Stomach (tissue), 9 donors: ENCODE results near the gene AVEN. TPM values are rescaled to one million over a fixed set of nuclear protein-coding genes. Genes with fewer than 3 reads are reported as not detected.

Source experiments
- DNase-seq, 2 donors: peaks; one replicate each; pipeline versions ENCODE4 v3.0.0 to v3.0.0-alpha.2; 2013 to 2019
- H3K27ac ChIP-seq, 5 donors: fragments of 200-600 bp in 4 of 5; sonication (generic) in 4 of 5; one replicate each; pipeline ENCODE4 v1.5.1; 2013 to 2019; ENCODE audit warnings: mild to moderate bottlenecking in 1 of 5, moderate library complexity in 1 of 5
- H3K27me3 ChIP-seq, 3 donors: fragments of 200-600 bp; sonication (generic); one replicate each; pipeline ENCODE4 v1.5.1; 2017 to 2019; ENCODE audit warnings: mixed run types in 1 of 3
- H3K36me3 ChIP-seq, 4 donors: fragments of 200-600 bp; sonication (generic); 1 replicate in 3 of 4; 2 replicates in 1 of 4; pipeline ENCODE4 v1.5.1; 2016 to 2019
- H3K4me1 ChIP-seq, 4 donors: fragments of 200-600 bp; sonication (generic); one replicate each; pipeline ENCODE4 v1.5.1; 2016 to 2019
- H3K4me3 ChIP-seq, 4 donors: fragments of 200-600 bp; sonication (generic) in 3 of 4; one replicate each; pipeline ENCODE4 v1.5.1; 2016 to 2019; ENCODE audit warnings: mild to moderate bottlenecking in 1 of 4
- H3K9me3 ChIP-seq, 4 donors: fragments of 200-600 bp; sonication (generic); one replicate each; pipeline ENCODE4 v1.5.1; 2016 to 2019
- CTCF ChIP-seq, 7 experiments: fragments of 450-650 bp in 4 of 7; fragments of 200-600 bp in 3 of 7; sonication (generic) in 3 of 7; IDR thresholded peaks; one replicate each; pipeline ENCODE4 v1.5.1; 2016 to 2019; ENCODE audit warnings: antibody characterized with exemption in 7 of 7, control low read depth in 2 of 7, mild to moderate bottlenecking in 1 of 7
- EP300 ChIP-seq: sonication (generic); formaldehyde crosslinking; IDR thresholded peaks from one replicate; pipeline ENCODE4 v1.6.1; 2017; ENCODE audit warnings: antibody characterized with exemption
- POLR2A ChIP-seq, 4 donors: fragments of 450-650 bp; IDR thresholded peaks; one replicate each; pipeline ENCODE4 v1.6.1; 2016; ENCODE audit warnings: antibody characterized with exemption in 4 of 4, control low read depth in 2 of 4, mild to moderate bottlenecking in 1 of 4, moderate library complexity in 1 of 4
- POLR2AphosphoS5 ChIP-seq, 3 donors: sonication (generic); formaldehyde crosslinking; IDR thresholded peaks; one replicate each; pipeline ENCODE4 v1.6.1; 2016; ENCODE audit warnings: antibody characterized with exemption in 3 of 3
- WGBS, 5 donors: extraction: QIAGEN DNeasy Blood & Tissue Kit in 3 of 5; methylation state at CpG; one replicate each; pipeline versions ENCODE4 v1.1.5 to v1.1.7; 2013 to 2018; 5-methylcytosine and 5-hydroxymethylcytosine counted together
- intact Hi-C: fragments of 100-400 bp; cut with DNase I; formaldehyde crosslinking; loops from one replicate; pipeline ENCODE4 v1.15.1; 2023; ENCODE audit warnings: low total_unique reads
- polyA plus RNA-seq, 3 donors: library from polyadenylated mRNA; stranded (reverse); fragments of 200-250 nt; gene quantifications; one replicate each; pipeline ENCODE4 v1.2.3, GENCODE V29; 2013
- total RNA-seq, 5 donors: library from RNA; depleted of rRNA; stranded (reverse); fragments of >200 nt; gene quantifications; one replicate each; pipeline versions ENCODE4 v1.1.0 to v1.2.3, GENCODE V29; 2014 to 2016
- donor health status: healthy with polysubstance abuse.
- donor health status: Bipolar disorder and iron deficiency.
- donor health status: healthy.

Gene AVEN
- total and polyA plus RNA-seq, 8 donors = 8.6 to 89.8 (median 14.4) TPM; not detected in 1

GRCh38 chr15:33932734-33933133 is 106.3 kb downstream of the AVEN start:
- Histone ChIP-seq H3K9me3 (no peaks in the 10 kb centered on the region), H3K27ac (no peak overlapping the region), H3K4me1 (no peaks in the 10 kb centered on the region), H3K27me3 (no peaks in the 10 kb centered on the region), H3K36me3 (no peaks in the 10 kb centered on the region), H3K4me3 (no peak overlapping the region)
- no peak for DNase-seq
- WGBS, 5 donors = 95 to 100% (median 97%) methylated on average over 2 of the region's 2 CpGs; no CpG with 5 or more reads in 1 of the 5 donors
- TF ChIP-seq CTCF (IDR thresholded peaks at IDR 0.05) = no peak
- no peak for TF ChIP-seq EP300
- TF ChIP-seq POLR2A (IDR thresholded peaks at IDR 0.05) = no peak
- no peak for TF ChIP-seq POLR2AphosphoS5 (IDR thresholded peaks at IDR 0.05)
- intact Hi-C loops = no loop called here

GRCh38 chr15:33926260-33926659 is 112.7 kb downstream of the AVEN start:
- 64 to 77% (median 70%) methylated on average over 4 of the region's 4 CpGs for WGBS, 5 donors
- no peaks in the 10 kb centered on the region for H3K36me3 ChIP-seq
- intact Hi-C loops = no loop called here
- no peak for DNase-seq
- H3K4me3 ChIP-seq = no peak overlapping the region
- H3K27me3 ChIP-seq = no peaks in the 10 kb centered on the region
- TF ChIP-seq CTCF (IDR thresholded peaks at IDR 0.05) (no peak), POLR2A (IDR thresholded peaks at IDR 0.05) (no peak), EP300 (no peak), POLR2AphosphoS5 (IDR thresholded peaks at IDR 0.05) (no peak)
- H3K27ac ChIP-seq = no peak overlapping the region
- H3K9me3 ChIP-seq = no peaks in the 10 kb centered on the region
- H3K4me1 ChIP-seq = no peaks in the 10 kb centered on the region

GRCh38 chr15:33923446-33923845 is 115.6 kb downstream of the AVEN start:
- H3K4me1 ChIP-seq = no peaks in the 10 kb centered on the region
- H3K9me3 ChIP-seq = no peaks in the 10 kb centered on the region
- H3K27ac ChIP-seq = no peak overlapping the region
- H3K27me3 ChIP-seq = no peaks in the 10 kb centered on the region
- DNase-seq = no peak
- no peaks in the 10 kb centered on the region for H3K36me3 ChIP-seq
- H3K4me3 ChIP-seq = no peak overlapping the region
- TF ChIP-seq EP300 = no peak
- no peak for TF ChIP-seq POLR2AphosphoS5 (IDR thresholded peaks at IDR 0.05)
- no peak for TF ChIP-seq POLR2A (IDR thresholded peaks at IDR 0.05)
- TF ChIP-seq CTCF (IDR thresholded peaks at IDR 0.05) = no peak
- WGBS, 5 donors = 80 to 91% (median 88%) methylated on average over 1 of the region's 1 CpG
- intact Hi-C loops = no loop called here

- no peak overlapping the region for H3K4me3 ChIP-seq
- no peak overlapping the region for H3K27ac ChIP-seq
- no peaks in the 10 kb centered on the region for H3K27me3 ChIP-seq
- H3K36me3 ChIP-seq = no peaks in the 10 kb centered on the region
- intact Hi-C loops = no loop called here
- peaks cover 0 to 7% (median 0%) of the 10 kb centered on the region in 4 donors for H3K4me1 ChIP-seq
- WGBS, 5 donors = 64 to 78% (median 69%) methylated on average over 11 of the region's 11 CpGs
- DNase-seq = peak in 1 of 2 donors; percentile 53
- no peak for TF ChIP-seq EP300
- no peak for TF ChIP-seq POLR2A (IDR thresholded peaks at IDR 0.05)
- TF ChIP-seq CTCF (IDR thresholded peaks at IDR 0.05) = no peak
- no peak for TF ChIP-seq POLR2AphosphoS5 (IDR thresholded peaks at IDR 0.05)
- H3K9me3 ChIP-seq = no peaks in the 10 kb centered on the region
Observed at GRCh38 chr15:33915571-33916407, 123.2 kb downstream of the AVEN start.
